GM23248 (cell line): ENCODE data around the gene GTF2H1. TPM values are rescaled to one million over a fixed set of nuclear protein-coding genes. Genes with fewer than 3 reads are reported as not detected.
A peak's percentile ranks its signal among the peaks of the same experiment; 100 is the strongest.
"Not testable (repeated sequence)": the region's sequence is repeated elsewhere in the genome, so short reads cannot be mapped to it uniquely, and the experiment has no call there.

ENCODE experiments used
- DNase-seq: peaks from one replicate; pipeline ENCODE4 v3.0.0-alpha.2; 2015
- H2AFZ ChIP-seq: fragments of 200-600 bp; sonication (generic); 2 replicates; pipeline ENCODE4 v1.6.1; 2016; ENCODE audit warnings: antibody characterized with exemption
- H3F3A ChIP-seq: fragments of 200-600 bp; sonication (generic); 2 replicates; pipeline ENCODE4 v1.6.1; 2016; ENCODE audit warnings: mild to moderate bottlenecking, antibody characterized with exemption, mixed run types; ENCODE audit not compliant: insufficient read depth
- H3K27ac ChIP-seq: fragments of 200-600 bp; sonication (generic); 2 replicates; pipeline ENCODE4 v1.5.1; 2016; ENCODE audit warnings: mild to moderate bottlenecking
- H3K27me3 ChIP-seq: fragments of 200-600 bp; sonication (generic); replicated peaks from 2 replicates; pipeline ENCODE4 v1.6.1; 2016; ENCODE audit warnings: mild to moderate bottlenecking; ENCODE audit not compliant: insufficient read depth
- H3K36me3 ChIP-seq: fragments of 200-600 bp; sonication (generic); 2 replicates; pipeline ENCODE4 v1.6.1; 2016; ENCODE audit warnings: low read depth, mild to moderate bottlenecking
- H3K4me1 ChIP-seq: fragments of 200-600 bp; sonication (generic); 2 replicates; pipeline ENCODE4 v1.6.1; 2016; ENCODE audit warnings: mild to moderate bottlenecking; ENCODE audit not compliant: insufficient read depth
- H3K4me2 ChIP-seq: fragments of 200-600 bp; sonication (generic); one replicate; pipeline ENCODE4 v1.6.1; 2016; ENCODE audit warnings: mild to moderate bottlenecking; ENCODE audit not compliant: unreplicated experiment
- H3K4me3 ChIP-seq: fragments of 200-600 bp; sonication (generic); 2 replicates; pipeline ENCODE4 v1.5.1; 2016; ENCODE audit warnings: mild to moderate bottlenecking
- H3K79me2 ChIP-seq: fragments of 200-600 bp; sonication (generic); 2 replicates; pipeline ENCODE4 v1.6.1; 2016; ENCODE audit warnings: mild to moderate bottlenecking; ENCODE audit not compliant: insufficient read depth
- H3K9ac ChIP-seq: fragments of 200-600 bp; sonication (generic); 2 replicates; pipeline ENCODE4 v1.6.1; 2016; ENCODE audit warnings: mild to moderate bottlenecking
- H3K9me2 ChIP-seq: fragments of 200-600 bp; sonication (generic); 2 replicates; pipeline ENCODE4 v1.6.1; 2016; ENCODE audit warnings: mixed run types, mild to moderate bottlenecking, moderate library complexity; ENCODE audit not compliant: insufficient read depth
- H3K9me3 ChIP-seq: fragments of 200-600 bp; sonication (generic); one replicate; pipeline ENCODE4 v1.6.1; 2017; ENCODE audit warnings: low read depth
- H4K20me1 ChIP-seq: fragments of 200-600 bp; sonication (generic); 2 replicates; pipeline ENCODE4 v1.6.0; 2016; ENCODE audit not compliant: insufficient read depth
- EZH2 ChIP-seq: fragments of 200-600 bp; sonication (generic); IDR thresholded peaks from 2 replicates; pipeline ENCODE4 v1.6.1; 2018; ENCODE audit warnings: antibody characterized with exemption, mild to moderate bottlenecking; ENCODE audit not compliant: insufficient read depth, poor library complexity, severe bottlenecking
- EZH2phosphoT487 ChIP-seq: fragments of 200-600 bp; sonication (generic); IDR thresholded peaks from 2 replicates; pipeline ENCODE4 v1.6.1; 2018; ENCODE audit warnings: antibody characterized with exemption, moderate library complexity, mild to moderate bottlenecking, low read depth; ENCODE audit not compliant: insufficient read depth
- WGBS, 2 experiments: methylation state at CpG; one replicate each; pipeline ENCODE4 v1.1.6; 2015 to 2017; ENCODE audit warnings: low lambda C conversion rate in 2 of 2, low coverage in 1 of 2; ENCODE audit errors: missing lambda C conversion rate in 2 of 2; 5-methylcytosine and 5-hydroxymethylcytosine counted together
- in situ Hi-C: fragments of 300-500 bp; cut with MboI; formaldehyde crosslinking; loops from 2 replicates; pipeline ENCODE4 v1.15.0; 2020
- polyA plus RNA-seq: library from polyadenylated mRNA; unstranded; fragments of >200 nt; fragmentation: Nextera tagmentation; extraction: Ambion mirVana; gene quantifications from 2 replicates; pipeline ENCODE4 v1.2.1, GENCODE V29; 2016
- total RNA-seq: library from RNA; depleted of rRNA; stranded (reverse); fragments of >200 nt; shearing (Covaris generic); gene quantifications from 2 replicates; pipeline ENCODE4 v1.2.3, GENCODE V29; 2014

GTF2H1 gene
- total and polyA plus RNA-seq, 2 experiments from 2014 or later = 61.6 to 89.8 TPM

- Histone ChIP-seq H3K4me2 (peak overlapping the region; percentile 99), H3K9ac (peak overlapping the region; percentile 91), H4K20me1 (no peaks in the 10 kb centered on the region), H3F3A (peaks cover 16% of the 10 kb centered on the region), H3K9me3 (no peaks in the 10 kb centered on the region), H3K36me3 (no peaks in the 10 kb centered on the region), H3K4me3 (peak overlapping the region; percentile 91), H3K27me3 (no peaks in the 10 kb centered on the region), H3K27ac (no peak overlapping the region), H3K4me1 (peaks cover 37% of the 10 kb centered on the region), H2AFZ (no peak overlapping the region), H3K9me2 (no peaks in the 10 kb centered on the region), H3K79me2 (peaks cover 91% of the 10 kb centered on the region)
- in situ Hi-C loops = loop anchor here (10.0 kb wide), 1 partner anchor 64 kb away; no protein-coding TSS in a partner anchor
- no peak for TF ChIP-seq EZH2phosphoT487
- TF ChIP-seq EZH2 = no peak
- no peak for DNase-seq
Observed at GRCh38 chr11:18320617-18321016, 1.8 kb upstream of the GTF2H1 start.

DNA sequence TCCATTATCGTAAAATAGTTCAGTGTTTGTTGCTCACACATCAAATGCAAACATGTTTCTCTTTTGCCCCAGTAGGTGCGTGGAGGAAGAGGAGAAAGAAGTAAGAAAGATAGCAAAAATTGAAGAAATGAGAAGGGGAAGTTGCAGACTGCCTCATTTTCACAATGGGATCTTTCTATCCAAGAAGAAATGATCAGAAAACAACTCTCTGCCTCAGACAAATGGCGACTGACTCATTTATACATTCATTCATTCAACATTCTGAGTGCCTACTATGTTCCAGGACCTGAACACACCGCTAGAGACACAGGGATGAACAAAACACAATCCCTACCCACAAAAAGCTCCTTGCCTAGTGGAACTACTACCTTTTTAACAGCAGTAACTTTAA lies 794 bp upstream of the GTF2H1 start:
- TF ChIP-seq EZH2phosphoT487 = no peak
- TF ChIP-seq EZH2 = no peak
- in situ Hi-C loops = loop anchor here (10.0 kb wide), 1 partner anchor 63 kb away; no protein-coding TSS in a partner anchor
- Histone ChIP-seq H3K9me2 (no peaks in the 10 kb centered on the region), H4K20me1 (no peaks in the 10 kb centered on the region), H3K9ac (peak overlapping the region; percentile 91), H3K4me3 (peak overlapping the region; percentile 91), H3K27me3 (no peaks in the 10 kb centered on the region), H3F3A (peaks cover 16% of the 10 kb centered on the region), H2AFZ (peak overlapping the region; percentile 87), H3K36me3 (0 out of 2 replicates have a peak, but pooled peaks cover 3% of the 10 kb centered on the region), H3K79me2 (peaks cover 91% of the 10 kb centered on the region), H3K9me3 (no peaks in the 10 kb centered on the region), H3K4me2 (peak overlapping the region; percentile 99), H3K4me1 (peaks cover 37% of the 10 kb centered on the region), H3K27ac (peak overlapping the region; percentile 90)
- 1 to 2% methylated on average over 4 of the region's 4 CpGs for WGBS, 2 experiments
- peak; percentile 56 for DNase-seq

GRCh38 chr11:18322818-18323570 lies 627 bp downstream of the GTF2H1 start:
- Histone ChIP-seq H3K9ac (peak overlapping the region; percentile 91), H3K79me2 (peaks cover 91% of the 10 kb centered on the region), H3K4me2 (peak overlapping the region; percentile 93), H3K27me3 (no peaks in the 10 kb centered on the region), H3K27ac (no peak overlapping the region; the same call in 1 of the 2 replicates), H3K9me2 (no peaks in the 10 kb centered on the region), H4K20me1 (no peaks in the 10 kb centered on the region), H3K9me3 (no peaks in the 10 kb centered on the region), H2AFZ (no peak overlapping the region), H3K4me1 (peaks cover 37% of the 10 kb centered on the region), H3K4me3 (peak overlapping the region; percentile 91), H3K36me3 (peaks cover 13% of the 10 kb centered on the region; the same call in 1 of the 2 replicates), H3F3A (peaks cover 16% of the 10 kb centered on the region)
- no peak for TF ChIP-seq EZH2phosphoT487
- no peak for TF ChIP-seq EZH2
- DNase-seq = peak; percentile 28
- in situ Hi-C loops = loop anchor here (10.0 kb wide), 1 partner anchor 62 kb away; no protein-coding TSS in a partner anchor
- WGBS, 2 experiments = 3 to 5% methylated on average over 18 of the region's 18 CpGs

- not testable (repeated sequence) for H4K20me1 ChIP-seq, H3K9me3 ChIP-seq, H3K9me2 ChIP-seq, DNase-seq, H3K27ac ChIP-seq, H3K27me3 ChIP-seq, H2AFZ ChIP-seq
- in situ Hi-C loops = loop anchor here (10.0 kb wide), 1 partner anchor 61 kb away; no protein-coding TSS in a partner anchor
- Histone ChIP-seq H3K4me3 (peak overlapping the region; percentile 91), H3K9ac (peak overlapping the region; percentile 91), H3K79me2 (peaks cover 91% of the 10 kb centered on the region), H3F3A (peaks cover 16% of the 10 kb centered on the region), H3K36me3 (peaks cover 13% of the 10 kb centered on the region; the same call in 1 of the 2 replicates), H3K4me1 (peaks cover 39% of the 10 kb centered on the region), H3K4me2 (peak overlapping the region; percentile 93)
- 83 to 84% methylated on average over 11 of the region's 11 CpGs for WGBS, 2 experiments
Observed at GRCh38 chr11:18323881-18324280, 1.5 kb downstream of the GTF2H1 start.
